HG02943 (cell line): ENCODE data around the gene COMT.

Experiments used
- ATAC-seq: cut with Tn5 transposase; IDR thresholded peaks from one replicate; pipeline ENCODE4 v1.9.1; 2021; ENCODE audit warnings: mild to moderate bottlenecking, low read depth, moderate library complexity; ENCODE audit not compliant: unreplicated experiment

COMT gene

DNA sequence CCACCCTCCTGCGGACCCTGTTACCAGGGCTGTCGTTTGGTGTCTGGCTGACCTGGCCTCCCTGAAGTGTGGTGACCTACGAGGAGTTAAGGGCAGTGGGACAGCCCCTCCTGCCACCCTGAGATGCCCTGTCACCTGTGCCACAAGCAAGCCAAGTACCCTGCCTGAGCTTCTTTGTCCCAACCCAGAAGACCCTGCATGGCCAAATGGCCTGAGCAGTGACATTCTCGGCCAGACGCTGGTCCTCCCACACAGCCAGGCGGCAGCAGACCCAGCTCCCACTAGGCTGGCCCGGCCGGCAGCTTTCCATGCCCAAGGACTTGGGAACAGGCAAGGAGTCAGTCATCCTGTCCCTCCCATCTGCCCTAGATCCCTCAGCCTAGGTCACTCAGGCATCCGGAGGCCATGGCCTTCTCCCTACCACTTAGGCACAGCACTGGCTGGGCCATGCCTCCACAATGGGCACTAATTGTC lies 67.5 kb downstream of the COMT start:
- no peak for ATAC-seq

DNA sequence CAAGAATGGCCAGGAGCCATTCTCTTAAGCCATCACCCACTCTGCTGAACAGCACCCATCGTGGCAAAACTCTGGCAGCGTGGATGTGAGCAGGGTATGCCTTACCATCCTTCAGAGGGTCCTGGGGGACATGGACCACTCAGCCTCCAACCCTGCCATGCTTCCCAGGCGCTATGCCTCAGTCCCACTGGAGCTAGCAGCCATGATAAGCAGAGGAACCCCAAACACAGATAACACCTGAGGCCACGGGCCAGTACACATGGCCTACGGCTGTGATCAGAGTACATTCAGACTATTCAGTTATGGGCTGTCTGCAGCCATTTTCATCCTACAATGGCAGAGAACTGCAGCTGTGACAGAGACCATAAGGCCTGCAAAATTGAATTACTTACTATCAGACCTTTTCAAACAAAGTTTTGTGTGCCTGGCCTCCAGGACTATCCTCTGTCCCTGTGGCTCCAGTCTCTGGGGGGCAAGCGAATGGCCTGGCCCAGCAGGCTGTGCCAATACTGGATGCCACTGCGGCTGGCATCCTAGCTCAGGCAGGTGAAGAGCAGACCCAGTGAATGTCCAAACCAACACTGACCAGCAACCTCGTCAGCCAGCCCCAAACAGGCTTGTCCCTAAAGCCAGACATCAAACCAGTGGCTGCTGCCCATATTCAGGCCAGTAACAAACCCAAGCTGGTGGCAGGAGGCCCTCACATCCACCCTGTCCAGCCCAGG lies 68.2 kb downstream of the COMT start:
- no peak for ATAC-seq

DNA sequence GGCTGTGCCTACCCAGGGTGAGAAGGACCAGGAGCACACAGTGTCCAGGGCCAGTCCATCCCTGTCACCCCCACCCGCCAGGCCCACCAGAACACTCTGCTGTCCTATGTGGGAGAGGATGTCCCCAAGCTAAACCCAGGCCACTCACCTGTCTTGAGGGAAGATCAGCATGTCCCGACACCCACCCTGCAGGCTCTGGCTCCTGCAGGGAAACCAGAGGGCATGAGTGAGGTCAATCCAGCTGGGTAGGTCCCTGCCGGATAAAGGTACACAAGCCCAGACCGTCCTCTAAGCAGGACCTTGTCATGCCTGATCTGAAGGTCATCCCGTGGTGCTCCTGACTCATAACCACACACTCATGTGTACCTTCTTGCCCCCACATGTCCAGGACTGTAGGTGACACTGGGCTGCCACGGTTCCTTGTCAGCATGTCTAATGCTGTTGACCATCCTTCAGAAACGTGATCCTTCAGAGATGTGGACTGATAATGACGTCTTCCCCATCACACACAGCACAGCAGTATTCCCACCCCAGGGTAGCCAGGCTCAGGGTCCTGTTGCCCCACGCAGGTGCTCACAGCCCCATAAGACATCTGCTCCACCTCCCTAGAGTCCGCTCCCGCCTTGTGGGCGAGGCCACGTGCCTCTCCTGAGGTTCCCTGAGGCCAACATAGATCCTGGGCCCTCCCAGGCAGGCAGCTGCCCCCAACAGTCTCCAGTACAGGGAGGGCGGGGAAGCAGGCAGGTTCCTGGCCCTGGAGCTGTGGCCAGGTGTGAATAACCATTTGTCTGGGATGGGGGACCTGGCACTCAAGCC lies 68.9 kb downstream of the COMT start:
- ATAC-seq = no peak

DNA sequence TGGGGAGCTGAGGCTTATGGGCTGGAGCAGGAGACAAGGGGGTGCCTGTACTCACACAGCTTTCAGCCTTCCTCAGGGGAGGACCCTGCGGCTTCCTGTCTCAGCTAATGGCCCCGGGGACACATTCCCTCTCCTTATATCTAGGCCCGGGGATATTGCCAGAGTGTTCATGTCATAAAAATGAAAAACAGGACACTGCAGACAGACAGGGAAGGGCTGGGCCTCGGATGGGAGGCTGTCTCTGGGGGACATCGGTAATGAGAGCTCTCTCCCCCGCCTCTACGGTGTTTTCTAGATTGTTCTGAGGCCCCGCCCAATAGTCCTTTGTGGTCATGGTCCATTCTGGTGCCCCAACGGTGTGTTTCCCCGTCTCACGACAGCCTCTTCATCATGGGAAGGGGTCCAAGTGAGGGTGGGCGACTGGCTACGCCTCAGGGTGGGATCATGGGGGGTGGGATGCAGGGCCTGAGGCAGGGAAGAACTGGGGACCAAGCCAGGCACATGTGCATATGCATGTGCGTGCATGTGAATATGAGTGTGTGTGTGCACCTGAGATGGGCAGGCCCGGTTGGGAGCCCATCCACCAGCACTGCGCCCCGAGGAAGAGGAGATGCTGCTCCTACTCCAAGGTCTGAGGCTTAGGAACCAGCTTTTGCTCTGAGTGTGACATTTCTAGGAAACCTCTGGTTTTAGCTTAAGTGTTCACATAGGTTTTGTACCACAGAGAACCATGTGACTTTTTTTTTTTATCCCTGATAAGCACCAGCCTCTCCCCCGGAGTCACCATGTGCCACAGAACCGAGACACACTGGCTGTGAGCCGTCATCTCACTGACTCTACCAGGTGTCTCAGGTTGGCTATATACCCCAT lies 69.8 kb downstream of the COMT start:
- ATAC-seq = no peak

DNA sequence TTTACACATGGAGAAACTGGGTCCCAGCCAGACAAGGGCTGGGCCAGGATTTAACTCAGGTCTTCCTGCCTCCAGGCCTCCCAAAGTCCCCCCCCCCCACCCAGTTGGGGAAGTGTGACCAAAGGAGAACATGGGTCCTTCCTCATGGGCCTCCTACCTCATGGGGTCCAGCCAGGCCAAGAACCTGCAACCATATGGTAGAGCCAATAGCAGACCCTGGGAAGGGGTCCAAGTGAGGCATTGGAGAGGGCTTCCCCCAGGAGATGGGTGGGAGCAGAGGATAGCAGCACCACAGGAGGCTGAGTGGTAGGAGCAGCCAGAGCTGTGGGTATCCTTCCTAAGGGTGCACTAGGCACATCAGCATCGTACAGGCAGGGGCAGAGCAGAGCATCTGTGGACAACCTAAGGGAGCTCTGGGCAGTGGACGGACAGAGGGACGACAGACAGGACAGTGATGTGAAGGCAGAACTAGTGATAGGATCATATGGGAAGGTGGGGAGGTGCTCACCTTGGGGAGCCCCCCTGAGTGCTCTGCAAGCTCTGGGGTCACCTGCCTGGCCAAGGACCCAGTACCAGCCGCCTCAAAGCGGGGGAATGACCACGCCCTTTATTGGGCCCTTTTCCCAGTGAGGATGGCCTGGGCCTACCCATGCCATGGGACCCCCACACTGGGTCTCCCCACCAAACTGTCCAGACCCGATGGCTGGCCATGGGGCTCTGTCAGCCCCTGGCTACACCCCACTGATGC lies 70.6 kb downstream of the COMT start:
- no peak for ATAC-seq

DNA sequence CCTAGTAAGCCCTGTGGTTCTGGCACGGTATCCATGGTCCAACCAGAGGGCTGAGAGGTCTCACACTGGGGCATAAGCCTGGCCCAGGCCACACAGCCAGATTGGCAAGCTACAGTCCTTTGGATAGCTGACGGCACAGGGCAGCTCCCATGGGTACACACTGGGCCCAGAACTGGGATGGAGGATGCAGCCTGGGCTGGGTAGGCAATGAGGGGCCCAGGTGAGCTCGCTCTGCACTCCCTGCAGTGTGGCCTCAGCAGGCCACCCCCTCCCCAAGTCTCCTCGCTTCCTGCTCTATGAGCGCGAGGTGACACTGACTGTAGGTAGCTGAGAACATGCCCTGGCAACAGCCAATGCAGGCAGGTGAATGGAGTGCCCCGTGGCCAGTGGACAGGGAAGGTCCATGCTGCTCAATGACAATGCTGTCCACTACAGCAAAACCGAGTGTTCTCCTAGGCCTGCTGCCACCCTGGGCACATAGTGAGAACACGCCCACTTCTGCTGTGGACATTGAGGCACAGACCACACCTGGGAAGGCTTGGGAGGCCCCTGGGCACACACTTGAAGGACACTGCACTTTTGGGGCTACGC lies 71.3 kb downstream of the COMT start:
- ATAC-seq = no peak

DNA sequence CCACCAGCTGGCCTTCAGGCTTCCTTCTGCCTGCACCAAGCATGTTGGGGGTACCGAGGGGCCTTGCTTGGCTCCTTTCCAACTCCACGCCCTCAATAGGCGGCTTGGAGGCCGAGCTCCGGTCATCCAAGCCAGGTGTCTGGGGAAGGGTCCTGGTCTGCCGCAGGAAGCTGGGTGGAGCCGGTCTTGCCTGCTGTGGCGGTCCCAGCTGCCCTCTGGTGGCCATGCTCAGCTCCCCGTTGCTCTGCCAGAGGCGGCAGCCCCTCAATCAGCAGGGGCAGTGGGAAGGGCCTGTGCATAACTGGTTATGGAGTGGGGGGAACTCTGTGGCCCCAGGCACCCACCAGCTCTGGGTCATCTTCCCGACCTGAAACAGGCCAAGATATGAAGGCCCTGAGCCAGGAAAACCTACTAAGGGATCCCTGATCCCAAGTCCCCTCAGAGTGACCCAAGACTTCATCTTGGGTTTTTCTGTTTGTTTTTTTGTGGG lies 71.9 kb downstream of the COMT start:
- no peak for ATAC-seq

DNA sequence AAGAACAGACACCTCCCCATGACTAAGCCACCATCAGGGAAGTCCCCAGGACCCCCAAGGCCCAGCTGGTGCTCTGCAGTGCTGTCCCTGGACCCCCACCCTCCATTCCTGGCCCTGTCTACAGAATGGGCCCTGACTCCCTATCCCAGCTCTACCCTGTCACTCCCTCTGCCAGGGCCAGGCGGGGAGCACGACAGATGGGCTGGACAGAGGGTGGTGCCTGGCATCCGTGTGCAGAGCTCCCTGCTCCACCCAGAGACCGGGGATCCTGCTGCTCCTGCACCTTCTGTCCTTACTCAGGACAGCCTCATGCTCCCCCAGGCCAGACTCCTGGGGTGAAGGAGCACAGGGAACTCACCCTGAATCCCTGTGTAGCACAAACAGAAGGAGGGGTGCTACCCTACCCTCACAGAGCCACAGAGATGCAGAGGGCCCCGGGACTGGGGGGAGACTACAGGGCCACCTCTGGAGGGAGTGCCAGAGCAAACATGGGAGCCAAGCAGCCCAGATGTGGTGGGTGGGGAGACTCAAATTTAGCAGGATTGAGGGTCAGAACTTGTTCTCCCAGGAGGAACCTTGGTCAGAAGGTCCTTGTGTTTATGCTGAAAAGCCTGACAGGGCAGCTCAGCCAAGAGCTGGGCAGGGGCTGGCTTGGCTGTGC lies 73.1 kb downstream of the COMT start:
- ATAC-seq = no peak

DNA sequence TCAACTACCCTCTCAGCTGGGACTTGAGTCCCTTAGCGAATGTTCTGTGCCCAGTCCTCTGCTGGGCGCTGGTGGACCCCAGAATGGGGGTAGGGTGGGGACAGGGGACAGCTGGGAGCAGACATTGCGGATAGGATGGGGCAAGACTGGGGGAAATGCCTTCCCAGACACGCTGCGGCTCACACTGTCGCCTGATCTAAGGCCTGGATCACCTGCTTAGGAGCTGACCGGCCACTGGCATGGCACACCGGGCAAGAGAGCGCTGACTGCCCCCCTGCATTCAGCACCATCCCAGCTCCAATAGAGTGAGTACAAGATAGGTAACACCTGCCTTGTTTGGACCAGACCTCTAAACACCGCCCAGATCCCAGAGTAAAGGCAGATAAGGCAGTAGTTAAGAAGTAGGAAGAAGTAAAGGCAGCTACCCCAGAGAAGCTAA lies 73.6 kb downstream of the COMT start:
- ATAC-seq = no peak

DNA sequence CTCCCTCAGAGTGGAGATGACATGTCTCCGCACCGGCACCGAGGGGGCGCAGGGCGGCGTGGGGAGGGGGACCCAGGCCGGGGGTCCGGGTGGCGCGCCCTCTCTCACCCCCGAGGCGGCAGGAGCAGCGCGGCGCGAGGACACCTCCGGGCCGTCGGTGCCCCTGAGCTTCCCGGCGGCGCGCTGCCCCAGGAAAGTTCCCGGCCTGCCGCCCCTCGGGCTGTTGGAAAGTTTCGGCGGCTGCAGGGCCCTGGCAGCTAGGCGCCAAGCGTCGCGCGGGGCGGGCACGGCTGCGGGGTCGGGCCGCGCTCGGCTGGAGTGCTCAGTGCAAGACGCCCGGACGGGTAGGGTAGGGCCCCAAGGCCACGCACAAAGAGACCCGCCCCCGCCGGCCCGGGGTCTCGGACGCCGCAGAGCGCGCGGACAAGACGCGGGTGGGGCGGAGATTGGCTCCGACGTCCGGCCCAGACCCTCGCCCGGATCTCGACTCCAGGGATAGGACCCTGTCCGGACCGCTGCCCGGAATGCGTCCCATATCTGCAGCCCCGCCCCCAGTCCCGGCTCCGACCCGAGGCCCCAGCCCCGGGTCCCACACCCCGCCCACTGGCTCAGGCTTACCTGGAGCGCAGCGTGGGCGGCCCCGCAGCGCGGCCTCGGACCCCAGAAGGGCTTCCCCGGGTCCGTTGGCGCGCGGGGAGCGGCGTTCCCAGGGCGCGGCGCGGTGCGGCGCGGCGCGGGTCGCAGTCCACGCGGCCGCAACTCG lies 74.6 kb downstream of the COMT start:
- no peak for ATAC-seq

DNA sequence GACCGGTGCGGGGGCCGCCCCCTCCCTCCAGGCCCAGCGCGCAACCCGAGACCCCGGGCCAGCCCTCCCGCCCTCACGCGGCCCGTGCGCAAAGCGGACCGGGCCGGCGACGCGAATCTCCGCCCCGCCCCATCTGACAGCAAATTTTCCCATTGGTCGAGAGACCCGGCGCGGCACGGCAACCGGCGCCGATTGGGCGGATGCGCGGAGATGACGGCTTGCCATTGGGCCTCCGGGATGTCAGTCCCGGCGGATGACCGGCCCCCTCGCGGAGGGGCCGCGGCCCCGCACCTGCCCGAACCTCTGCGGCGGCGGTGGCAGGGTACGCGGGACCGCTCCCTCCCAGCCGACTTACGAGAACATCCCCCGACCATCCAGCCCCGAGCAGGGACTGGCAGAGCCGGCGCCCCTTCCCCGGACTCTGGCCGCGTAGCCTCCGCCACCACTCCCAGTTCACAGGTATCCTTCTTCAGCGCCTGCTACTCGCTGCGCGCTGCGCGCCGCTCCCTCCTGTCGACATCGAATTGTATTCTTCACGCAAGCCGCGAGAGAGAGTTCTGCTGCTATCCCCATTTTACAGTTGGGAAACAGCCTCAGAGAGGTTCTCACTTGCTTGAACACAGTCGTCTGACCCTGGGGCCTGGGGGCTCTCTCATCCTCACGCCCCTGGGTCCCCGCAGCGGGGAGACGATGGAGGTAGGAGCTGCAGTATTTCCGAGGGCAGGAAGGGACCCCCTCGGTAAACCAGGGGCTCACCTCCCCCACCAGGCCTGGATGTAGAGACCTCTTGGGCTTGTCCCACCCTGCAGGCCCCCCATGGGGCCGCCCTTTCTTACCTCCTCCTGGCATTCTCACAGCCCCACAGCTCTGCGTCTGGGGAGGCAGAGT lies 75.4 kb downstream of the COMT start, which contains the start of gene ARVCF:
Gene ARVCF, minus strand, starts transcription at position 90 of the 888 bp plus-strand sequence. CDS start 26,029 bp downstream, outside the sequence.
- no peak for ATAC-seq

DNA sequence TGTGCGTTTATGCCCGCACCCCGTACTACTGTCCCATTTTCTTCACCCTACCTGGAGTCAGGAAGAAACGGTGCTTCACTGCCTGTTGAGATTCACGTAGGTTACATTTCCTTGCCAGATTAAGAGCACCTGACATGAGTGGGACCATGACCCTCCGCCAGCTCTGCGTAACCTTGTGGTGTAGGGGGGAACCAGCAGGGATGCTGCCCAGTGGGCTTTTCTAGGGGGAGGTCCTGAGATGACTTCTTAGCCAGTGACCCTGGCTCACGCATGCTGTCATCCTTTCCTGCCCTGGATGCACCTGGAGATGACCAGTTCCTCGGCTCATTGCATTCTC lies 76.0 kb downstream of the COMT start:
- no peak for ATAC-seq

DNA sequence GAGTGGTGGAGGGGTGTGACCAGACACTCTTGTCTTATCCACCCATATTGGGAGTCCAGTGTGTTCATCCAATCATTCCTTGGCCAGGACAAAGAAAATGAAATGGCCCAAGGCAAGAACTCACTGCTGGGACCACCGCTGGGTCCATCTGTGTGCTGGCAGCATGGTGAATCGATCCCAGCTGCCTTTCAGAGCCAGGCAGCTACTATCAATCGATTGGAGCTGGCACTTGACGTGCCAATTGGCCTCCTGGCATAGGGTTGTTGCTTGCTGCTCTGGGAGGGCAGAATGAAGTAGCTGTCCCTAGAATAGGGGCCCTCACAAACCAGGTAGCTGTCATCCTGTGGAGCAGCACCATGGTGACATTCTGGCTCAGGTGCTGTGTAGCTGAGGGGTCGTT lies 76.4 kb downstream of the COMT start:
- ATAC-seq = no peak
